OCI-LY3 (cell line): Measurements from ENCODE around the gene POU2AF3.

Source experiments
- H2AFZ ChIP-seq: fragments of 200-600, 300-600 bp; shearing (Covaris generic); 2 replicates; pipeline ENCODE4 v1.6.0; 2014; ENCODE audit warnings: antibody characterized with exemption, low read depth, low read length
- H3K27ac ChIP-seq: fragments of 200-600, 300-600 bp; sonication (generic); 2 replicates; pipeline ENCODE4 v1.5.1; 2014; ENCODE audit warnings: mild to moderate bottlenecking, low read length, moderate library complexity, mixed read lengths
- H3K27me3 ChIP-seq: fragments of 200-600, 300-600 bp; sonication (generic); 2 replicates; pipeline ENCODE4 v1.6.1; 2014; ENCODE audit warnings: low read depth, low read length, mixed read lengths
- H3K36me3 ChIP-seq: fragments of 200-600, 300-600 bp; sonication (generic); replicated peaks from 2 replicates; pipeline ENCODE3; 2014; ENCODE audit warnings: low read depth, low read length, mixed read lengths
- H3K4me1 ChIP-seq: fragments of 300-600, 200-600 bp; sonication (generic); 2 replicates; pipeline ENCODE4 v1.6.1; 2014; ENCODE audit warnings: low read length, mixed read lengths
- H3K4me2 ChIP-seq: fragments of 200-600, 300-600 bp; sonication (generic); 2 replicates; pipeline ENCODE4 v1.6.1; 2014; ENCODE audit warnings: low read length, mixed read lengths
- H3K4me3 ChIP-seq: fragments of 300-600, 200-600 bp; sonication (generic); 2 replicates; pipeline ENCODE4 v1.5.1; 2014; ENCODE audit warnings: antibody characterized with exemption, mild to moderate bottlenecking, low read length, moderate library complexity
- H3K79me2 ChIP-seq: fragments of 300-600, 200-600 bp; shearing (Covaris generic); 2 replicates; pipeline ENCODE4 v1.6.1; 2014; ENCODE audit warnings: mild to moderate bottlenecking, low read length, mixed read lengths
- H3K9ac ChIP-seq: fragments of 300-600, 200-600 bp; shearing (Covaris generic); 2 replicates; pipeline ENCODE4 v1.6.0; 2014; ENCODE audit warnings: mild to moderate bottlenecking, low read length, moderate library complexity
- H3K9me3 ChIP-seq: fragments of 200-600, 300-600 bp; shearing (Covaris generic); 2 replicates; pipeline ENCODE4 v1.6.1; 2014; ENCODE audit warnings: low read length, mixed read lengths; ENCODE audit not compliant: insufficient read depth
- H4K20me1 ChIP-seq: fragments of 200-600, 300-600 bp; sonication (generic); 2 replicates; pipeline ENCODE4 v1.6.1; 2016; ENCODE audit warnings: low read length, mixed read lengths; ENCODE audit not compliant: insufficient read depth
- EZH2phosphoT487 ChIP-seq: fragments of 200-600 bp; shearing (Covaris generic); IDR thresholded peaks from 2 replicates; pipeline ENCODE4 v1.6.1; 2018; ENCODE audit warnings: antibody characterized with exemption, mixed run types, low read depth
- TF ChIP-seq, protein P1 (sequence below): fragments of 200-600, 300-600 bp; sonication (generic); IDR thresholded peaks from 2 replicates; pipeline ENCODE4 v1.5.1; 2014; ENCODE audit warnings: antibody characterized with exemption, low read length, low read depth

Gene POU2AF3

DNA sequence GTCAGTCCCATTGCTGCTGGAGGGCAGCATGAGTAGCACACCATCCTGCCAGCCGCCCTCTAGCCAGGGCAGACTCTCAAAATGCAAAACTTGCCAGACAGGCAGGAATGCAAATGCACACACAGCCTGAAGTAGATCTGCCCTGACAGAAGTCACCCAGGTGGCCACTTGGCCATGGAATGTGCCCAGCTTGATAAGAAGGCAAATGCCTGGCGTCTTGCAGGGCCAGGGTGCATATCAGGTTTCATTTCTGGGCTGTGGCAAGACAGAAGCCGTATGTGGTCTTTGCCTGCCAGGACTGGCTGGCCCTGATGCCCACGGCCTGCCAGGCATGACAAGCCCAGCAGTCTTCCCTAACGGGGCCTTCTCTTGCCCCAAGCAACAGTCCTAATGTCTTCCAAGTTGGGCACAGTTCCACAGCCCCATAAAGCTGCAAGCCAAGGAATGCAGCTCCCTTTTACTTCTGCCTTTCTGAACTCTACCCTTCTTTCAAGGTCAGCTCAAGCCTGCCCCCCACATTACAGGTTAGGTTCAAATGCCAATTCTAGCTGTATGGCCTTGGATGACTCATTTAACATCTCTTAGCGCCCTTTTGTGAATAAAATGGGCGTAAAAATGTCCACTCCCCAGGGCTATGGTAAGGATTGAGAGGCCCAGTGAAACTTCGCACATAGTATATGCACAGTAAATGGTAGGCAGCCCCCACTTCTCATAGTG lies 29.7 kb downstream of the POU2AF3 start:
- no peak overlapping the region for H3K4me3 ChIP-seq
- no peaks in the 10 kb centered on the region for H3K4me1 ChIP-seq
- H3K9ac ChIP-seq: no peak overlapping the region
- H3K27ac ChIP-seq: no peak overlapping the region
- TF ChIP-seq, protein P1, sequence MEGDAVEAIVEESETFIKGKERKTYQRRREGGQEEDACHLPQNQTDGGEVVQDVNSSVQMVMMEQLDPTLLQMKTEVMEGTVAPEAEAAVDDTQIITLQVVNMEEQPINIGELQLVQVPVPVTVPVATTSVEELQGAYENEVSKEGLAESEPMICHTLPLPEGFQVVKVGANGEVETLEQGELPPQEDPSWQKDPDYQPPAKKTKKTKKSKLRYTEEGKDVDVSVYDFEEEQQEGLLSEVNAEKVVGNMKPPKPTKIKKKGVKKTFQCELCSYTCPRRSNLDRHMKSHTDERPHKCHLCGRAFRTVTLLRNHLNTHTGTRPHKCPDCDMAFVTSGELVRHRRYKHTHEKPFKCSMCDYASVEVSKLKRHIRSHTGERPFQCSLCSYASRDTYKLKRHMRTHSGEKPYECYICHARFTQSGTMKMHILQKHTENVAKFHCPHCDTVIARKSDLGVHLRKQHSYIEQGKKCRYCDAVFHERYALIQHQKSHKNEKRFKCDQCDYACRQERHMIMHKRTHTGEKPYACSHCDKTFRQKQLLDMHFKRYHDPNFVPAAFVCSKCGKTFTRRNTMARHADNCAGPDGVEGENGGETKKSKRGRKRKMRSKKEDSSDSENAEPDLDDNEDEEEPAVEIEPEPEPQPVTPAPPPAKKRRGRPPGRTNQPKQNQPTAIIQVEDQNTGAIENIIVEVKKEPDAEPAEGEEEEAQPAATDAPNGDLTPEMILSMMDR: no peak
- TF ChIP-seq EZH2phosphoT487: no peak
- no peaks in the 10 kb centered on the region for H3K36me3 ChIP-seq
- H3K4me2 ChIP-seq: no peak overlapping the region
- H3K79me2 ChIP-seq: no peaks in the 10 kb centered on the region
- no peaks in the 10 kb centered on the region for H4K20me1 ChIP-seq
- no peaks in the 10 kb centered on the region for H3K9me3 ChIP-seq
- no peaks in the 10 kb centered on the region for H3K27me3 ChIP-seq
- H2AFZ ChIP-seq: no peak overlapping the region

DNA sequence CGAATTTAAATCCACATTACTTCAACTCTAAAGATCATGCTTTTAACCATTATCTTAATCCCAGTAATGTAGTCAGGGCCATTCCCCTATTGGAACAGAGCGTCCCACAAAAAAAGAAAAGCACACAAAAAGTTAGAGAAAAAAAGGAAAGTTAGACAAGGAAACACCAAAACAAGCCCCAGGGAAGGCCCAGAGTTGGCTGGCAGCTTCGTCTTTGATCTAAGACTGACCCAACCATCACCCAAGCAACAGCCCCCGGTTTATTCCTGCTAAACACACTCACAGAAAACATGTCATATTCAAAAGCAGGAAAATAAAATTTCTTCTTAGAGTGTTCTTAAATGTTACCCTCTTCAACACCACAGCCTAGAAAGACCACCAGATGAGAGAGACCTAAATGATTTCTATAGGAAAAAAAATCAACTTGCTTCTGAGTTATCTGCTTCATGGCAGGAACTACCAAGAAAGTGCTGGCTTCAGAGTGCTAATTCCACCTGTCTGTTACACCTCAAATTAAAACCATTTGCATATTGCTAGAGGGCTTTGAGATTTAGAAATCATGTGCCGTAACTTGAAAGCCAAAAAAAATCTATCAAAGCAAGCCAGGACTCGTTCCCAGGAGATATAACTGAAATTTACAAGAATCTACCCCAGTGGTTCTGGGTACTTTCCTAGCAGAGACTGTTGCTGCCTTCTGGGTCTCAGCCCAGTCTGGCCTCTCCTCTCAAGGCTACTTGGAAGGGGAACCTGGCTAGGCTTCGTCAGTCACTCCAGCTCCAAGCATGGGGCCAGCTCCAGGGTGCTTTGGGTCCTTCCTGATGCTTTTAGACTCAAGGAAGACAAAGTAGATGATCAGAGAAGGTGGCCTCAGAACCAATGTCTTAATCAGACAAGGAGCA lies 31.2 kb downstream of the POU2AF3 start:
- no peaks in the 10 kb centered on the region for H3K36me3 ChIP-seq
- no peaks in the 10 kb centered on the region for H3K4me1 ChIP-seq
- H3K9me3 ChIP-seq: no peaks in the 10 kb centered on the region
- H4K20me1 ChIP-seq: no peaks in the 10 kb centered on the region
- H3K4me3 ChIP-seq: no peak overlapping the region
- TF ChIP-seq EZH2phosphoT487: no peak
- TF ChIP-seq, protein P1: no peak
- no peak overlapping the region for H3K9ac ChIP-seq
- H3K79me2 ChIP-seq: no peaks in the 10 kb centered on the region
- H3K27me3 ChIP-seq: no peaks in the 10 kb centered on the region
- no peak overlapping the region for H3K27ac ChIP-seq
- no peak overlapping the region for H3K4me2 ChIP-seq
- no peak overlapping the region for H2AFZ ChIP-seq

GRCh38 chr11:111330234-111330893 lies 32.0 kb downstream of the POU2AF3 start:
- no peak for TF ChIP-seq EZH2phosphoT487
- TF ChIP-seq, protein P1: no peak
- Histone ChIP-seq H4K20me1 (no peaks in the 10 kb centered on the region), H3K27ac (no peak overlapping the region), H3K36me3 (no peaks in the 10 kb centered on the region), H3K9me3 (no peaks in the 10 kb centered on the region), H2AFZ (no peak overlapping the region), H3K4me3 (no peak overlapping the region), H3K79me2 (no peaks in the 10 kb centered on the region), H3K4me1 (no peaks in the 10 kb centered on the region), H3K4me2 (no peak overlapping the region), H3K27me3 (no peaks in the 10 kb centered on the region), H3K9ac (no peak overlapping the region)
